BJ (cell line): ENCODE measurements around the gene ESYT3. TPM values are rescaled to one million over a fixed set of nuclear protein-coding genes. Genes with fewer than 3 reads are reported as not detected.

Experiments
- CTCF ChIA-PET: fragments of 350-600 bp; formaldehyde crosslinking; extraction: SDS; loops from one replicate; lab custom pipeline; 2021; ENCODE audit warnings: antibody characterized with exemption, inconsistent platforms; lab: Yijun Ruan, JAX
- POLR2A ChIA-PET: fragments of 300-600 bp; sonication (Branson Sonifier 250); formaldehyde crosslinking; extraction: SDS; loops from one replicate; lab custom pipeline; 2021; ENCODE audit warnings: antibody characterized with exemption; lab: Charles Lee
- DNase-seq: peaks from one replicate; pipeline ENCODE4 v3.0.0-alpha.2; 2011; ENCODE audit warnings: low read depth
- H3K27me3 ChIP-seq: 2 replicates; pipeline ENCODE4 v1.6.0; 2011; ENCODE audit warnings: low read length; ENCODE audit not compliant: control insufficient read depth, insufficient read depth
- H3K36me3 ChIP-seq: 2 replicates; pipeline ENCODE4 v1.5.1; 2011; ENCODE audit warnings: low read length; ENCODE audit not compliant: control insufficient read depth, insufficient read depth
- H3K4me3 ChIP-seq: 2 replicates; pipeline ENCODE4 v1.5.1; 2011; ENCODE audit warnings: low read depth, mild to moderate bottlenecking, control low read depth, low read length
- CTCF ChIP-seq: IDR thresholded peaks from 2 replicates; pipeline ENCODE4 v1.5.1; 2011; ENCODE audit warnings: low read depth, mild to moderate bottlenecking, control low read depth, inconsistent platforms, low read length, moderate library complexity; ENCODE audit not compliant: insufficient read depth
- polyA plus RNA-seq: library from polyadenylated mRNA; depleted of rRNA; stranded (reverse); fragments of >200 nt; gene quantifications from 2 replicates; pipeline ENCODE4 v1.2.3, GENCODE V29; 2011

Gene ESYT3
- polyA plus RNA-seq, 1 experiment: 0.09 TPM

DNA sequence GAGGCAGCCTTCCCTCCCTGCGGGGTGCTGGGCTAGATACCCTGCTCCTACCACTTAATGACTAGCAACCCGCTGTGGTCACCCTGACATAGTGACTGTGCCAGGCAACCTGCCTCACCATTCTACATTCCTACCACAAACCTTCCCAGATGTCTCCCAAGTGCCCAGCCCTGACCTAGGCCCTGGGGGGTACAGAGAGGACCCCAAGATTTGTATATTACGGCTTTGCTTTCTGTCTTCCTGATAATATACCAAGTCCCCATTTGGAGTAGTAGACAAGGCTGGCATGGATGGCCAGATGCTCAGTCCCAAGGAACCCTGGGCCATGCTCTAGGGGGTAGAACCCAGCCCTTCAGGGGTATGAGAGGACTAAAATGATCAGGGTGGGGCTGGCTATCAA lies 31.0 kb downstream of the ESYT3 start:
- no peak for DNase-seq
- CTCF ChIA-PET: no interaction called here

DNA sequence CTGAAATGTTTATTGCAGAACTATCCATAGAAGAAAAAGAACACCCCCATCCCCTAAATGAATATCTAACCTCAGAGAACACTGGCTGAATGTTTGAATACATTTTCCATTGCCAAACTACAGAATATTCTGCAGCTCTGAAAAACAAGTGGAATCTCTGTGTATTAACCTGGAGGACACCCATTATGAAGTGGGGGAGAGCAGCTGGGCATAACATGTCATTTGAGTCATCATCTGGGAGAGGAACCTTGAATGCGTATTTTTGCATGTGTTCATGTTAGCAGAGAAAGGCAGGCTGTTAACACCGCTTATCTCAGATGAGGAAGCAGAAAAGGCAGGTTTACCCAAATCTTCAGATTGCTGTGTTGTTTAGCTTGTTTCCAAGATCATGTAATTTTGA lies 31.5 kb downstream of the ESYT3 start:
- Histone ChIP-seq H3K27me3 (peaks cover 2% of the 10 kb centered on the region; the same call in 1 of the 2 replicates), H3K4me3 (no peak overlapping the region), H3K36me3 (no peaks in the 10 kb centered on the region)
- POLR2A ChIA-PET: no interaction called here
- TF ChIP-seq CTCF: no peak
- no peak for DNase-seq
- CTCF ChIA-PET: no interaction called here

More for the DNA sequence above, 31.0 kb downstream of the ESYT3 start:
- no peaks in the 10 kb centered on the region for H3K36me3 ChIP-seq
- H3K27me3 ChIP-seq: peaks cover 2% of the 10 kb centered on the region; the same call in 1 of the 2 replicates
- TF ChIP-seq CTCF: no peak
- H3K4me3 ChIP-seq: no peak overlapping the region
- POLR2A ChIA-PET: no interaction called here

DNA sequence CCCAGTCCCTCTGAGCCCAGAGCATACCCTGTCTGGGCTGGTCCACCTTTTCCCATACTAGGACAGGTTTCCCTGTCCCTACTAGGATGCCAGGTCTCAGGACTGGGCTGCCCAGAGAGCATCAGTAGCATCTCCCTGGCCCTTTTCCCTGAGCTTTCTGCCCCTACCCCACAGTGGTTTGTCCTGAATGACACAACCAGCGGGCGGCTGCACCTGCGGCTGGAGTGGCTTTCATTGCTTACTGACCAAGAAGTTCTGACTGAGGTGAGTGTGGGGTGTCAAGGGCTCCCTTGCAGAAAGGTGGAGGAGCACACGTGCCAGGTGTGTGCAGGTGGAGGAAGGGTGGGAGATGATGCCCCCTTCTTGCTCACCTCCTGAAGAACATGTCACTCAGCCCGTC lies 33.5 kb downstream of the ESYT3 start:
- no peaks in the 10 kb centered on the region for H3K36me3 ChIP-seq
- POLR2A ChIA-PET: no interaction called here
- H3K27me3 ChIP-seq: no peaks in the 10 kb centered on the region
- no peak for TF ChIP-seq CTCF
- no peak for DNase-seq
- H3K4me3 ChIP-seq: no peak overlapping the region
- CTCF ChIA-PET: interaction anchor here (1.1 to 5.2 kb wide), 5 partner anchors 8 to 456 kb away, joined by 3 to 42 read pairs (median 7); no protein-coding TSS in a partner anchor

DNA sequence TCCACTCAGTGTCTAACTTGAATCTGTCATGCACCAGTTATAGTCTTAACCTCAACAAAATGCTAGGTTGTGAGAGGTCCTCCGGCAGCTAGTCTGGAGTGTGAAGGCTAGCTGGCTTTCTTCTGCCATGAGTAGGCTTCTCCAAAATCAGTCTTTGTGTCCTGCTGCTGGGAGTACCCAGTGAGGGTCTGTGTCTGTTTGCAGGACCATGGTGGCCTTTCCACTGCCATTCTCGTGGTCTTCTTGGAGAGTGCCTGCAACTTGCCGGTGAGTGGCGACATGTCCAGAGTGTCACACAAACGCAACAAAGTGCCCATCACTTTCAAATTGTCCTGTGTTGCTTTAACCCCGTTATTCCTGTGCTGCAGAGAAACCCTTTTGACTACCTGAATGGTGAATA lies 34.0 kb downstream of the ESYT3 start:
- no peak for TF ChIP-seq CTCF
- ChIA-PET CTCF (interaction anchor here (1.0 to 5.2 kb wide), 7 partner anchors 8 to 455 kb away, joined by 3 to 42 read pairs (median 7); no protein-coding TSS in a partner anchor), POLR2A (no interaction called here)

DNA sequence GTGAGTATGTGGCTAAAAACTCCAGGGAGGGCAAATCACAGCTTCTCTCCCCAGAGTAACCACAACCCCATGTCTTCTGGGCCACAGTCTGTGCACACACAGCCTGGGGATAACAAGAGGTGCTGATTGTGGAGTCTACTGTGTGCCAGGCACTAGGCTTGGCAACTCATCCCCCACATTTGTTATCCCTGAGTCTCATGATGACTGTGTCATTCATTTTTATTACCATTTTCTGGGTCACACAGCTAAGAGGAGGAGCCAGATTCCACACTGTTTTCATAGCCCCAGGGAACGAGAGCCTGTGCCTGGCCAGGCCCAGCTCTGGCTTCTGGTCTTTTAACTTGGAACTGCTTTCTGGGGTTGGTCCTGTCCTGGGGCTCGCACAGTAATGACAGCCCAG lies 34.5 kb downstream of the ESYT3 start:
- no peaks in the 10 kb centered on the region for H3K27me3 ChIP-seq
- peak; percentile 51 for DNase-seq
- TF ChIP-seq CTCF: no peak
- POLR2A ChIA-PET: no interaction called here
- no peaks in the 10 kb centered on the region for H3K36me3 ChIP-seq
- H3K4me3 ChIP-seq: no peak overlapping the region
- CTCF ChIA-PET: interaction anchor here (1.0 to 5.2 kb wide), 7 partner anchors 9 to 455 kb away, joined by 3 to 42 read pairs (median 7); no protein-coding TSS in a partner anchor

More for the DNA sequence above, 34.0 kb downstream of the ESYT3 start:
- H3K27me3 ChIP-seq: no peaks in the 10 kb centered on the region
- no peak for DNase-seq
- H3K36me3 ChIP-seq: no peaks in the 10 kb centered on the region
- no peak overlapping the region for H3K4me3 ChIP-seq
